ENCODE results near the gene ZNF717. TPM values are rescaled to one million over a fixed set of nuclear protein-coding genes. Genes with fewer than 3 reads are reported as not detected.

ZNF717 gene
- total RNA-seq, 1 experiment from 2014 or later = 13.0 TPM

- no peak overlapping the region for H4K91ac ChIP-seq (ENCODE audit: insufficient read length, low read depth, low read length)
- Mint-ChIP-seq H3K4me3 (no peak overlapping the region), H3K36me3 (ENCODE audit: insufficient read depth in 1 of 3, low read depth in 3 of 3) (peaks cover 56 to 77% (median 57%) of the 10 kb centered on the region in 3 experiments), H3K27ac (no peak overlapping the region), H3K4me1 (peaks cover 3 to 13% of the 10 kb centered on the region in 2 experiments; a peak in 2 of 4 replicates), H3K9me3 (peaks cover 51 to 68% of the 10 kb centered on the region in 2 experiments), H3K27me3 (ENCODE audit: low read depth) (peaks cover 2% of the 10 kb centered on the region)
- H3K27ac ChIP-seq (ENCODE audit: insufficient read length, low read depth, low read length) = no peak overlapping the region
- no peak overlapping the region for H4K8ac ChIP-seq (replicated peaks; ENCODE audit: insufficient read length, low read depth, low read length)
- no peak for TF ChIP-seq CTCF (conservative IDR thresholded peaks at IDR 0.05)
- no peak overlapping the region for H2BK120ac ChIP-seq (ENCODE audit: low read depth, low read length, poor library complexity, severe bottlenecking)
- H3K23ac ChIP-seq (ENCODE audit: insufficient read length, low read depth, low read length) = no peak overlapping the region
- H3K14ac ChIP-seq (ENCODE audit: insufficient read depth, low read length) = no peak overlapping the region
- H4K5ac ChIP-seq (ENCODE audit: insufficient read length, low read depth, low read length) = no peak overlapping the region
- H3K4ac ChIP-seq (ENCODE audit: low read depth, low read length) = no peak overlapping the region
- no peak overlapping the region for H2BK12ac ChIP-seq (ENCODE audit: insufficient read length, low read depth, low read length)
- H3T11ph ChIP-seq (ENCODE audit: low read length) = no peak overlapping the region
- no peak overlapping the region for H2BK15ac ChIP-seq (ENCODE audit: low read depth, low read length)
- H2AFZ ChIP-seq (ENCODE audit: low read length) = no peak overlapping the region
- no peaks in the 10 kb centered on the region for H3K79me1 ChIP-seq (ENCODE audit: insufficient read depth, low read depth, low read length, poor library complexity, severe bottlenecking)
- H3K4me2 ChIP-seq (ENCODE audit: insufficient read depth, insufficient read length, low read length) = no peak overlapping the region
- H3K18ac ChIP-seq (ENCODE audit: insufficient read length, low read depth, low read length) = no peak overlapping the region
- H3K56ac ChIP-seq (ENCODE audit: insufficient read length, low read depth, low read length) = no peak overlapping the region
- no peaks in the 10 kb centered on the region for H3K27me3 ChIP-seq (ENCODE audit: insufficient read depth, low read length)
- H2BK20ac ChIP-seq (ENCODE audit: low read depth, low read length, poor library complexity, severe bottlenecking) = no peak overlapping the region
- H3K79me2 ChIP-seq (ENCODE audit: insufficient read depth, low read length) = peaks cover 3% of the 10 kb centered on the region; the same call in 1 of the 2 replicates
- no peak overlapping the region for H3K9ac ChIP-seq (ENCODE audit: extremely low read depth, insufficient read length, low read length)
- no peaks in the 10 kb centered on the region for H3K23me2 ChIP-seq (ENCODE audit: insufficient read length, low read depth, low read length, poor library complexity, severe bottlenecking)
- no peak for DNase-seq
- no CpG with 5 or more reads among the region's 16 CpGs for WGBS (ENCODE audit: extremely low coverage, insufficient read length, low lambda C conversion rate)
- H4K20me1 ChIP-seq (ENCODE audit: control insufficient read depth, insufficient read depth, insufficient read length) = no peaks in the 10 kb centered on the region
- peaks cover 36% of the 10 kb centered on the region for H3K9me3 ChIP-seq (ENCODE audit: control insufficient read depth, low read depth, low read length)
- H3K4me1 ChIP-seq (ENCODE audit: insufficient read depth, low read length) = no peaks in the 10 kb centered on the region
- no peak overlapping the region for H2BK5ac ChIP-seq (ENCODE audit: insufficient read length, low read length)
- no peak overlapping the region for H2AK5ac ChIP-seq (ENCODE audit: insufficient read length, low read length)
Observed at GRCh38 chr3:75782506-75782905, 2.8 kb downstream of the ZNF717 start.

Data from H9 (cell line).